Brain microvascular endothelial cell (primary cell): Measurements from ENCODE around the gene EPGN.
A peak's percentile ranks its signal among the peaks of the same experiment; 100 is the strongest.

ENCODE experiments used
- DNase-seq: peaks from one replicate; pipeline ENCODE4 v3.0.0-alpha.2; 2020
- H3K27ac ChIP-seq: fragments of 250-450 bp; sonication (Bioruptor Pico); 2 replicates; pipeline ENCODE4 v1.5.1; 2020; ENCODE audit warnings: mild to moderate bottlenecking, moderate library complexity
- H3K27me3 ChIP-seq: fragments of 250-450 bp; sonication (Bioruptor Pico); replicated peaks from 2 replicates; pipeline ENCODE4 v1.5.1; 2020; ENCODE audit warnings: mild to moderate bottlenecking
- H3K36me3 ChIP-seq: fragments of 250-450 bp; sonication (Bioruptor Pico); replicated peaks from 2 replicates; pipeline ENCODE4 v1.5.1; 2020; ENCODE audit warnings: mild to moderate bottlenecking
- H3K4me3 ChIP-seq: 2 replicates; pipeline ENCODE4 v1.5.1; 2011; ENCODE audit warnings: low read depth, mild to moderate bottlenecking, control low read depth, low read length, moderate library complexity
- CTCF ChIP-seq: IDR thresholded peaks from 2 replicates; pipeline ENCODE4 v1.5.1; 2011; ENCODE audit warnings: low read depth, mild to moderate bottlenecking, moderate library complexity, low read length, control low read depth, inconsistent platforms; ENCODE audit errors: missing control alignments
- in situ Hi-C: cut with HindIII; loops from 2 replicates; pipeline ENCODE4 v1.10.0; 2017; ENCODE audit warnings: low sequenced_read_pairs, low pct_ligation_motif_present

Gene EPGN

GRCh38 chr4:74308215-74308614 lies at the start of gene EPGN:
Gene EPGN, plus strand, starts transcription at chr4:74308470. Its CDS starts 64 bp downstream, at chr4:74308534.
- in situ Hi-C loops: loop anchor here (25.0 kb wide), 1 partner anchor 121 kb away; no protein-coding TSS in a partner anchor
- Histone ChIP-seq H3K36me3 (no peaks in the 10 kb centered on the region), H3K4me3 (no peak within 1 kb of the TSS), H3K27me3 (no peaks in the 10 kb centered on the region), H3K27ac (no peak within 1 kb of the TSS)
- DNase-seq: no peak
- no peak for TF ChIP-seq CTCF

- in situ Hi-C loops: no loop called here
- Histone ChIP-seq H3K4me3 (no peak overlapping the region), H3K27ac (no peak overlapping the region), H3K27me3 (no peaks in the 10 kb centered on the region), H3K36me3 (no peaks in the 10 kb centered on the region)
- peak; percentile 58 for DNase-seq
- TF ChIP-seq CTCF: no peak
Measured at GRCh38 chr4:74258963-74259362, 49.3 kb upstream of the EPGN start.

- Histone ChIP-seq H3K36me3 (no peaks in the 10 kb centered on the region), H3K4me3 (no peak overlapping the region), H3K27ac (no peak overlapping the region), H3K27me3 (no peaks in the 10 kb centered on the region)
- in situ Hi-C loops: no loop called here
- no peak for TF ChIP-seq CTCF
- DNase-seq: no peak
Measured at GRCh38 chr4:74260036-74260435, 48.2 kb upstream of the EPGN start.

GRCh38 chr4:74262522-74262921 lies 45.7 kb upstream of the EPGN start:
- Histone ChIP-seq H3K4me3 (no peak overlapping the region), H3K36me3 (no peaks in the 10 kb centered on the region), H3K27ac (no peak overlapping the region), H3K27me3 (no peaks in the 10 kb centered on the region)
- in situ Hi-C loops: no loop called here
- no peak for DNase-seq
- no peak for TF ChIP-seq CTCF

GRCh38 chr4:74263551-74263950 lies 44.7 kb upstream of the EPGN start:
- DNase-seq: no peak
- in situ Hi-C loops: no loop called here
- no peaks in the 10 kb centered on the region for H3K36me3 ChIP-seq
- no peaks in the 10 kb centered on the region for H3K27me3 ChIP-seq
- TF ChIP-seq CTCF: no peak
- H3K27ac ChIP-seq: no peak overlapping the region
- H3K4me3 ChIP-seq: no peak overlapping the region

- Histone ChIP-seq H3K27ac (no peak overlapping the region), H3K36me3 (no peaks in the 10 kb centered on the region), H3K27me3 (no peaks in the 10 kb centered on the region), H3K4me3 (no peak overlapping the region)
- in situ Hi-C loops: no loop called here
- TF ChIP-seq CTCF: no peak
- DNase-seq: no peak
Measured at GRCh38 chr4:74266081-74266480, 42.2 kb upstream of the EPGN start.
